SK-N-SH (cell line): ENCODE measurements around the gene RPGR. TPM values are rescaled to one million over a fixed set of nuclear protein-coding genes. Genes with fewer than 3 reads are reported as not detected.

ENCODE experiments used
- CTCF ChIA-PET: fragments of 300-600, 350-600 bp; formaldehyde crosslinking; extraction: SDS; loops from one replicate; lab custom pipeline; 2021; lab: Yijun Ruan, JAX
- POLR2A ChIA-PET: fragments of 350-600 bp; sonication (Branson Sonifier 250); formaldehyde crosslinking; extraction: SDS; loops from one replicate; lab custom pipeline; 2020; ENCODE audit warnings: antibody characterized with exemption, inconsistent platforms; lab: Yijun Ruan, JAX
- DNase-seq: peaks from one replicate; pipeline ENCODE4 v3.0.0; 2012
- H2AFZ ChIP-seq: fragments of 200-600 bp; sonication (generic); 2 replicates; pipeline ENCODE4 v1.8.1; 2016; ENCODE audit warnings: antibody characterized with exemption, mild to moderate bottlenecking, low read depth
- H3F3A ChIP-seq: fragments of 200-600 bp; sonication (generic); replicated peaks from 2 replicates; pipeline ENCODE3; 2016; ENCODE audit warnings: antibody characterized with exemption, mild to moderate bottlenecking; ENCODE audit not compliant: insufficient read depth
- H3K27ac ChIP-seq, 2 experiments: fragments of 200-500 bp in 1 of 2; fragments of 200-600 bp in 1 of 2; sonication (Bioruptor generic) in 1 of 2; sonication (generic), shearing (Covaris generic) in 1 of 2; 2 replicates each; pipeline versions ENCODE4 v1.5.1 to v1.6.1; 2014 to 2016; ENCODE audit warnings: low read depth in 2 of 2, inconsistent platforms in 1 of 2, low read length in 1 of 2, mild to moderate bottlenecking in 1 of 2, mixed read lengths in 1 of 2
- H3K27me3 ChIP-seq: fragments of 200-600 bp; sonication (generic), shearing (Covaris generic); 2 replicates; pipeline ENCODE4 v1.6.1; 2016; ENCODE audit warnings: mixed run types; ENCODE audit not compliant: insufficient read depth
- H3K36me3 ChIP-seq, 2 experiments: fragments of 200-500 bp in 1 of 2; fragments of 200-600 bp in 1 of 2; sonication (Bioruptor generic) in 1 of 2; sonication (generic) in 1 of 2; replicated peaks in 1 of 2; 2 replicates each; pipeline versions ENCODE3 to v1.5.1; 2014 to 2016; ENCODE audit warnings: low read length in 1 of 2, mild to moderate bottlenecking in 1 of 2; ENCODE audit not compliant: insufficient read depth in 2 of 2, control insufficient read depth in 1 of 2
- H3K4me1 ChIP-seq, 2 experiments: fragments of 200-500 bp in 1 of 2; fragments of 200-600 bp in 1 of 2; sonication (Bioruptor generic) in 1 of 2; sonication (generic), shearing (Covaris generic) in 1 of 2; 2 replicates each; pipeline versions ENCODE4 v1.5.1 to v1.6.1; 2014 to 2016; ENCODE audit warnings: low read depth in 1 of 2, low read length in 1 of 2, mixed run types in 1 of 2; ENCODE audit not compliant: insufficient read depth in 2 of 2, control insufficient read depth in 1 of 2
- H3K4me2 ChIP-seq: fragments of 200-600 bp; sonication (generic), shearing (Covaris generic); 2 replicates; pipeline ENCODE4 v1.6.1; 2017; ENCODE audit warnings: mixed run types
- H3K4me3 ChIP-seq, 2 experiments: fragments of 200-500 bp in 1 of 2; fragments of 200-600 bp in 1 of 2; sonication (Bioruptor generic) in 1 of 2; sonication (generic), shearing (Covaris generic) in 1 of 2; 2 replicates each; pipeline versions ENCODE4 v1.5.1 to v1.8.1; 2014 to 2016; ENCODE audit warnings: low read depth in 2 of 2, inconsistent platforms in 1 of 2, low read length in 1 of 2, mild to moderate bottlenecking in 1 of 2, mixed read lengths in 1 of 2, moderate library complexity in 1 of 2
- H3K79me2 ChIP-seq: fragments of 200-600 bp; sonication (generic); 2 replicates; pipeline ENCODE4 v1.8.1; 2017; ENCODE audit warnings: mild to moderate bottlenecking; ENCODE audit not compliant: insufficient read depth
- H3K9ac ChIP-seq: fragments of 200-600 bp; sonication (generic); 2 replicates; pipeline ENCODE4 v1.6.1; 2017; ENCODE audit warnings: mixed run types
- H3K9me2 ChIP-seq: fragments of 200-600 bp; sonication (generic); 2 replicates; pipeline ENCODE4 v1.6.1; 2017; ENCODE audit warnings: mixed run types
- H3K9me3 ChIP-seq: fragments of 200-600 bp; sonication (generic); 2 replicates; pipeline ENCODE4 v1.6.1; 2017; ENCODE audit warnings: mixed run types, mild to moderate bottlenecking, moderate library complexity
- H4K20me1 ChIP-seq: fragments of 200-600 bp; sonication (generic); 2 replicates; pipeline ENCODE4 v1.6.1; 2017; ENCODE audit warnings: mild to moderate bottlenecking, mixed run types; ENCODE audit not compliant: insufficient read depth
- CHD2 ChIP-seq: fragments of 150-350 bp; IDR thresholded peaks from 2 replicates; pipeline ENCODE4 v1.6.1; 2018; ENCODE audit warnings: low read length; ENCODE audit not compliant: partially characterized antibody
- ELF1 ChIP-seq: IDR thresholded peaks from 2 replicates; pipeline ENCODE4 v1.4.0; 2012
- EP300 ChIP-seq, 2 experiments: IDR thresholded peaks; 2 replicates each; pipeline versions ENCODE4 v1.4.0 to v1.6.1; 2012; ENCODE audit warnings: borderline replicate concordance in 1 of 2, low read depth in 1 of 2, low read length in 1 of 2
- FOSL2 ChIP-seq: IDR thresholded peaks from 2 replicates; pipeline ENCODE4 v1.4.0; 2012; ENCODE audit warnings: low read depth, mild to moderate bottlenecking, moderate library complexity, borderline replicate concordance
- FOXJ3 ChIP-seq: sonication (generic); formaldehyde crosslinking; IDR thresholded peaks from 2 replicates; pipeline ENCODE4 v1.5.1; 2020; ENCODE audit warnings: mild to moderate bottlenecking, missing genetic modification reagents
- FOXM1 ChIP-seq: IDR thresholded peaks from 2 replicates; pipeline ENCODE4 v1.4.0; 2012; ENCODE audit warnings: low read depth, mild to moderate bottlenecking
- GABPA ChIP-seq: IDR thresholded peaks from 2 replicates; pipeline ENCODE4 v1.4.0; 2012; ENCODE audit warnings: low read depth, mild to moderate bottlenecking
- GATA2 ChIP-seq: sonication (generic); formaldehyde crosslinking; IDR thresholded peaks from 2 replicates; pipeline ENCODE4 v1.5.0; 2020; ENCODE audit warnings: mild to moderate bottlenecking, missing genetic modification reagents
- JUND ChIP-seq: IDR thresholded peaks from 2 replicates; pipeline ENCODE4 v1.4.0; 2012
- MEF2A ChIP-seq: IDR thresholded peaks from 2 replicates; pipeline ENCODE4 v1.4.0; 2012; ENCODE audit warnings: low read depth, borderline replicate concordance
- NFIC ChIP-seq: IDR thresholded peaks from 2 replicates; pipeline ENCODE4 v1.4.0; 2012; ENCODE audit warnings: borderline replicate concordance
- NRF1 ChIP-seq: IDR thresholded peaks from 2 replicates; pipeline ENCODE4 v1.6.1; 2012; ENCODE audit warnings: low read depth, mild to moderate bottlenecking, low read length
- RAD21 ChIP-seq: IDR thresholded peaks from 2 replicates; pipeline ENCODE4 v1.6.1; 2012; ENCODE audit warnings: mild to moderate bottlenecking, low read length
- RFX5 ChIP-seq: IDR thresholded peaks from 2 replicates; pipeline ENCODE4 v1.6.1; 2012; ENCODE audit warnings: mild to moderate bottlenecking, improper control_type of control experiment, low read length
- SMC3 ChIP-seq: IDR thresholded peaks from 2 replicates; pipeline ENCODE4 v1.6.1; 2012; ENCODE audit warnings: low read depth, low read length, improper control_type of control experiment
- TCF12 ChIP-seq: IDR thresholded peaks from 2 replicates; pipeline ENCODE4 v1.4.0; 2012
- TEAD4 ChIP-seq: IDR thresholded peaks from 2 replicates; pipeline ENCODE4 v1.4.0; 2012; ENCODE audit warnings: mild to moderate bottlenecking, borderline replicate concordance; ENCODE audit not compliant: insufficient read depth
- YY1 ChIP-seq: IDR thresholded peaks from 2 replicates; pipeline ENCODE4 v1.4.0; 2012; ENCODE audit warnings: low read depth, mild to moderate bottlenecking
- WGBS: methylation state at CpG from one replicate; pipeline ENCODE4 v1.1.6; 2017; ENCODE audit warnings: low lambda C conversion rate; 5-methylcytosine and 5-hydroxymethylcytosine counted together
- polyA plus RNA-seq, 3 experiments: library from polyadenylated mRNA; depleted of rRNA; stranded (reverse); fragments of >200 nt; gene quantifications; 2 replicates each; pipeline ENCODE4 v1.2.3, GENCODE V29; 2012
- TF ChIP-seq, protein P1 (sequence below): fragments of 200-600 bp; sonication (generic); IDR thresholded peaks from 2 replicates; pipeline ENCODE4 v1.6.1; 2017; ENCODE audit warnings: antibody characterized with exemption, mild to moderate bottlenecking, moderate library complexity
- TF ChIP-seq, protein P2 (sequence below): IDR thresholded peaks from 2 replicates; pipeline ENCODE4 v1.4.0; 2012; ENCODE audit warnings: low read depth, borderline replicate concordance
- TF ChIP-seq, protein P3 (sequence below): IDR thresholded peaks from 2 replicates; pipeline ENCODE4 v1.6.1; 2012; ENCODE audit warnings: mild to moderate bottlenecking, low read depth, low read length, moderate library complexity

The RPGR gene
- polyA plus RNA-seq, 1 of the 3 experiments (the other 2 are of a cell fraction): 1.2 TPM

DNA sequence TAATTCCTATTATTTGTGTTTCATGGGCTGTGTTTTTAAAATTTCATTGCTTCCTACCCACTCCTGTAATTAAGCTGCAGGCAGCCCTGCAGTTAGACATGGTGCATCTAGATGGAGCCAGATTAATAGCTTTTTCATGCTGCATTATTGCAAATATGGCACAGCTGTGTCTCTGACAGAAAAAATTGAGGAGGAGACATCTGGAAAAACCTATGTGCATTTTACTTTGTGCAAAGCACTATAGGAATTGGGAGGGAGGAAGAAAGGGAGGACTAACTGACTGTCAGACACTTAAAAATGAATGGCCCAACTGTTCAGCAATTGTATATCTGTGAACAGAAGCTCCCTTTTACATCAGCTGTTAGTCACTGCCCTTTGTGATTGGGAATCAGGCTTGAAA lies 8.1 kb upstream of the RPGR start (continued):
- no peak for TF ChIP-seq RFX5
- no peak for TF ChIP-seq MEF2A
- TF ChIP-seq NFIC: no peak
- peak; percentile 62 for TF ChIP-seq RAD21
- TF ChIP-seq ELF1: no peak
- TF ChIP-seq, protein P1, sequence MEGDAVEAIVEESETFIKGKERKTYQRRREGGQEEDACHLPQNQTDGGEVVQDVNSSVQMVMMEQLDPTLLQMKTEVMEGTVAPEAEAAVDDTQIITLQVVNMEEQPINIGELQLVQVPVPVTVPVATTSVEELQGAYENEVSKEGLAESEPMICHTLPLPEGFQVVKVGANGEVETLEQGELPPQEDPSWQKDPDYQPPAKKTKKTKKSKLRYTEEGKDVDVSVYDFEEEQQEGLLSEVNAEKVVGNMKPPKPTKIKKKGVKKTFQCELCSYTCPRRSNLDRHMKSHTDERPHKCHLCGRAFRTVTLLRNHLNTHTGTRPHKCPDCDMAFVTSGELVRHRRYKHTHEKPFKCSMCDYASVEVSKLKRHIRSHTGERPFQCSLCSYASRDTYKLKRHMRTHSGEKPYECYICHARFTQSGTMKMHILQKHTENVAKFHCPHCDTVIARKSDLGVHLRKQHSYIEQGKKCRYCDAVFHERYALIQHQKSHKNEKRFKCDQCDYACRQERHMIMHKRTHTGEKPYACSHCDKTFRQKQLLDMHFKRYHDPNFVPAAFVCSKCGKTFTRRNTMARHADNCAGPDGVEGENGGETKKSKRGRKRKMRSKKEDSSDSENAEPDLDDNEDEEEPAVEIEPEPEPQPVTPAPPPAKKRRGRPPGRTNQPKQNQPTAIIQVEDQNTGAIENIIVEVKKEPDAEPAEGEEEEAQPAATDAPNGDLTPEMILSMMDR: 0 out of 2 replicates have a peak, but pooled peaks have one; percentile 23
- TF ChIP-seq FOSL2: no peak
- peak; percentile 22; the same call in 1 of the 2 replicates for TF ChIP-seq SMC3

DNA sequence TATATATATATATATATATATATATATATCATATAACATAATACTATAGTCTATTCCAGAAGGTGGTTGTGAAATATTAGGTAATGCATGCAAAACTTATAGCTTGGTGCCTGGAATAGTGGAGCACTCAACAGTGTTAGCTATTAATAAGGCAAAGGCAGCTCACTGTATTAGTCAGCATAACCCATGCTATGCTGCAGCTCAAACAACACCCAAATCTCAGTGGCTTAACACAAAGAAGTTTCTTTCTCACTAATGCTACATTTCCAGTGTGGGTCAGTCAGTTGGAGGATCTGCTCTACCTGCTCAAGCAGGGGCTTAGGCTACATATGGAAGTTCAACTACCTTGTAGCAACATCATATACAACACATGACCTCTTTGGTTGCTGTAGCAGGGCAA lies 5.2 kb upstream of the RPGR start:
- Histone ChIP-seq H3K9me3 (no peaks in the 10 kb centered on the region), H3K9me2 (no peaks in the 10 kb centered on the region), H3K79me2 (no peaks in the 10 kb centered on the region), H3K4me2 (no peak overlapping the region), H3F3A (no peaks in the 10 kb centered on the region), H2AFZ (no peak overlapping the region), H3K9ac (no peak overlapping the region), H4K20me1 (no peaks in the 10 kb centered on the region), H3K27ac (no peak overlapping the region), H3K4me1 (no peaks in the 10 kb centered on the region; a peak in 1 of 4 replicates), H3K36me3 (no peaks in the 10 kb centered on the region), H3K4me3 (no peak overlapping the region), H3K27me3 (peaks cover 7% of the 10 kb centered on the region; the same call in 1 of the 2 replicates)
- no peak for DNase-seq
- TF ChIP-seq, protein P2, sequence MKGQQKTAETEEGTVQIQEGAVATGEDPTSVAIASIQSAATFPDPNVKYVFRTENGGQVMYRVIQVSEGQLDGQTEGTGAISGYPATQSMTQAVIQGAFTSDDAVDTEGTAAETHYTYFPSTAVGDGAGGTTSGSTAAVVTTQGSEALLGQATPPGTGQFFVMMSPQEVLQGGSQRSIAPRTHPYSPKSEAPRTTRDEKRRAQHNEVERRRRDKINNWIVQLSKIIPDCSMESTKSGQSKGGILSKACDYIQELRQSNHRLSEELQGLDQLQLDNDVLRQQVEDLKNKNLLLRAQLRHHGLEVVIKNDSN: no peak
- TF ChIP-seq JUND (no peak), TCF12 (no peak), EP300 (IDR thresholded peaks at IDR 0.05; ENCODE audit: borderline replicate concordance in 1 of 2, low read depth in 1 of 2, low read length in 1 of 2) (no peak)
- ChIA-PET CTCF (interaction anchor here (1.6 kb wide), 1 partner anchor 140 kb away, joined by 4 read pairs; no protein-coding TSS in a partner anchor), POLR2A (no interaction called here)

DNA sequence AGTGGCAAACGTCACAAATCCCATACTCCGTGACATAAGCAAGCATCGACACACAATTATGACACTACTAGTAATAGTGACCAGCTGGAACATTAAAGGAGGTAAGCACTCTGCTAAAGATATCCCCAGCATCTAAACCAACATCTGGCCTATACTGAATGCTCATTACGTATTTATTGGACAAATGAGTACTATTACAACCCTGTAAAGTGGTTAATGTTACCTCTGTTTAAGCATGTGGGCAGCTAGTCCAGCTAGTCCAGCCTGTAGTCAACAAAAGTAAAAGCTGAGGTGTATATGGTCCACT lies 419 bp upstream of the RPGR start:
- POLR2A ChIA-PET: no interaction called here
- Histone ChIP-seq H3F3A (no peaks in the 10 kb centered on the region), H3K4me3 (peak overlapping the region; percentile 69 to 73; a peak in 2 of 4 replicates), H3K36me3 (no peaks in the 10 kb centered on the region), H3K9ac (no peak overlapping the region), H3K27me3 (no peaks in the 10 kb centered on the region; the same call in 1 of the 2 replicates), H3K4me2 (peak overlapping the region; percentile 79; the same call in 1 of the 2 replicates), H3K4me1 (peaks cover 0 to 3% of the 10 kb centered on the region in 2 experiments; a peak in 1 of 4 replicates), H3K27ac (no peak overlapping the region), H3K9me3 (no peaks in the 10 kb centered on the region), H4K20me1 (no peaks in the 10 kb centered on the region), H2AFZ (peak overlapping the region; percentile 81; the same call in 1 of the 2 replicates), H3K9me2 (no peaks in the 10 kb centered on the region), H3K79me2 (peaks cover 24% of the 10 kb centered on the region)
- WGBS: 0% methylated on average over 4 of the region's 4 CpGs
- no peak for DNase-seq
- CTCF ChIA-PET: interaction anchor here (0.5 to 2.6 kb wide), 15 partner anchors 7 to 391 kb away, joined by 3 to 13 read pairs (median 4); partner anchors contain the start of gene OTC
- TF ChIP-seq MEF2A: no peak
- no peak for TF ChIP-seq CHD2
- TF ChIP-seq, protein P2: no peak
- TF ChIP-seq, protein P3, sequence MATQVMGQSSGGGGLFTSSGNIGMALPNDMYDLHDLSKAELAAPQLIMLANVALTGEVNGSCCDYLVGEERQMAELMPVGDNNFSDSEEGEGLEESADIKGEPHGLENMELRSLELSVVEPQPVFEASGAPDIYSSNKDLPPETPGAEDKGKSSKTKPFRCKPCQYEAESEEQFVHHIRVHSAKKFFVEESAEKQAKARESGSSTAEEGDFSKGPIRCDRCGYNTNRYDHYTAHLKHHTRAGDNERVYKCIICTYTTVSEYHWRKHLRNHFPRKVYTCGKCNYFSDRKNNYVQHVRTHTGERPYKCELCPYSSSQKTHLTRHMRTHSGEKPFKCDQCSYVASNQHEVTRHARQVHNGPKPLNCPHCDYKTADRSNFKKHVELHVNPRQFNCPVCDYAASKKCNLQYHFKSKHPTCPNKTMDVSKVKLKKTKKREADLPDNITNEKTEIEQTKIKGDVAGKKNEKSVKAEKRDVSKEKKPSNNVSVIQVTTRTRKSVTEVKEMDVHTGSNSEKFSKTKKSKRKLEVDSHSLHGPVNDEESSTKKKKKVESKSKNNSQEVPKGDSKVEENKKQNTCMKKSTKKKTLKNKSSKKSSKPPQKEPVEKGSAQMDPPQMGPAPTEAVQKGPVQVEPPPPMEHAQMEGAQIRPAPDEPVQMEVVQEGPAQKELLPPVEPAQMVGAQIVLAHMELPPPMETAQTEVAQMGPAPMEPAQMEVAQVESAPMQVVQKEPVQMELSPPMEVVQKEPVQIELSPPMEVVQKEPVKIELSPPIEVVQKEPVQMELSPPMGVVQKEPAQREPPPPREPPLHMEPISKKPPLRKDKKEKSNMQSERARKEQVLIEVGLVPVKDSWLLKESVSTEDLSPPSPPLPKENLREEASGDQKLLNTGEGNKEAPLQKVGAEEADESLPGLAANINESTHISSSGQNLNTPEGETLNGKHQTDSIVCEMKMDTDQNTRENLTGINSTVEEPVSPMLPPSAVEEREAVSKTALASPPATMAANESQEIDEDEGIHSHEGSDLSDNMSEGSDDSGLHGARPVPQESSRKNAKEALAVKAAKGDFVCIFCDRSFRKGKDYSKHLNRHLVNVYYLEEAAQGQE: no peak
- TF ChIP-seq GABPA: no peak
- no peak for TF ChIP-seq FOXJ3 (CRISPR knock-in tag)
- no peak for TF ChIP-seq TEAD4
- TF ChIP-seq NRF1: no peak
- TF ChIP-seq FOXM1: no peak
- no peak for TF ChIP-seq SMC3
- TF ChIP-seq YY1: no peak
- no peak for TF ChIP-seq FOSL2
- no peak for TF ChIP-seq GATA2 (CRISPR knock-in tag)
